ENCODE results near the gene SETD5. TPM values are rescaled to one million over a fixed set of nuclear protein-coding genes. Genes with fewer than 3 reads are reported as not detected.
A peak's percentile ranks its signal among the peaks of the same experiment; 100 is the strongest.

SETD5 gene
- total and polyA plus RNA-seq, 4 experiments from 2014 or later = 8.4 to 142 (median 96.4) TPM

- peaks cover 93% of the 10 kb centered on the region for H3K4me1 ChIP-seq (ENCODE audit: insufficient read depth, low read length)
- Mint-ChIP-seq H3K4me1 (peaks cover 51 to 87% (median 68%) of the 10 kb centered on the region in 4 donors), H3K4me3 (no peak overlapping the region), H3K27me3 (no peaks in the 10 kb centered on the region), H3K36me3 (peaks cover 0 to 14% of the 10 kb centered on the region in 2 donors), H3K9me3 (no peaks in the 10 kb centered on the region), H3K27ac (peak overlapping the region in 1 of 7 donors; percentile 47)
- no peak overlapping the region for H3K4me3 ChIP-seq (ENCODE audit: low read length in 2 of 2)
- ChIA-PET POLR2A (ENCODE audit: partially characterized antibody) (interaction anchor here (1.2 kb wide), 1 partner anchor 11 kb away, joined by 6 read pairs; no protein-coding TSS in a partner anchor), CTCF (ENCODE audit: partially characterized antibody) (no interaction called here)
- no peaks in the 10 kb centered on the region for H3K9me3 ChIP-seq (ENCODE audit: control insufficient read depth in 1 of 2, low read length in 2 of 2)
- no peaks in the 10 kb centered on the region for H3K36me3 ChIP-seq (ENCODE audit: insufficient read depth, low read length)
- no peak overlapping the region for H3K27ac ChIP-seq (ENCODE audit: low read depth, low read length)
- H3K27me3 ChIP-seq (ENCODE audit: insufficient read depth, low read length) = no peaks in the 10 kb centered on the region
- no peak for DNase-seq
- intact Hi-C loops (cut with micrococcal nuclease) = loop anchor here (1.0 kb wide), 1 partner anchor 10 kb away; no protein-coding TSS in a partner anchor
Measured at GRCh38 chr3:9408061-9408460, 10.6 kb downstream of the SETD5 start.

- H3K4me1 Mint-ChIP-seq = peaks cover 53 to 87% (median 68%) of the 10 kb centered on the region in 4 donors
- CTCF ChIA-PET (ENCODE audit: partially characterized antibody) = no interaction called here
Measured at GRCh38 chr3:9408546-9408945, 11.1 kb downstream of the SETD5 start.

DNA sequence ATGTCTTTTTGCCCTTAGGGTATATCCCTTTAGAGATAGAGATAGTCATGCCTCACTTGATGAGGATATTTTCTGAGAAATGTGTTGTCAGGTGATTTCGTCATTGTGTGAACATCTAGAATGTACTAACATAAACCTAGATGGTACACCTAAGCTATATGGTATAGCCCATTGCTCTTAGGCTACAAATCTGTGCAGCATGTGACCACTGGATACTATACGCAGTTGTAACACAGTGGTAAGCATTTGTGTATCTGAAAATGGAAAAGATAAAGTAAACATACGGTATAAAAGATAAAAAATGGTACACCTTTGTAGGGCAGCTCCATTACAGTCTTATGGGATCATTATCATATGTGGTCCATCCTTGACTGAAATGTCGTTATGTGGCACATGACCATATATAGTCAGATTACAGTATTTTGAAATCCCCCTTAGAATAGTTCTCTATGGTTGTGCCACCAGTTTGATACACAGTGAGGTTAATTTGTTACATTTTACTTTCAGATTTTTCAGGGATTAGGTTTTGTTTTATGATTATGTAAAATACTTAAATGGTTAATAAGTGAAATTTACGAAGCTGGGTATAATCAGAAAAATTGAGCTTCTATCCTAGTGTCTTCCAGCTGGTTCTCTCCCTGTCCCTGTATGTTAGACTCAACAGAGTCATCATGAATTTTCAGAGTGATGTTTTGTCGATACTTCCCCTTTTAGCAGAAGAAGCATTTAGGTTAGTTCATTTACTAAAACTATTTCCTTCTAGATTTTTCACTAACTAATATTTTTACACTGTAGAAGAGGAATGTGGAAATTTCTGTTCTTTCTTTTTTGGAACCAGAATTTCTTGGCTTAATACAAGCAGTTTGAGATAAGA lies 12.8 kb downstream of the SETD5 start:
- Mint-ChIP-seq H3K36me3 (peaks cover 4 to 16% of the 10 kb centered on the region in 2 donors), H3K4me3 (peak overlapping the region in 3 of 8 donors; percentile 27 to 56 (median 52)), H3K27me3 (no peaks in the 10 kb centered on the region), H3K27ac (peak overlapping the region in 6 of 7 donors; percentile 3 to 49 (median 28)), H3K4me1 (peaks cover 49 to 80% (median 65%) of the 10 kb centered on the region in 4 donors), H3K9me3 (no peaks in the 10 kb centered on the region)
- ChIA-PET CTCF (ENCODE audit: partially characterized antibody) (interaction anchor here (1.1 kb wide), 1 partner anchor 57 kb away, joined by 3 read pairs; no protein-coding TSS in a partner anchor), POLR2A (ENCODE audit: partially characterized antibody) (interaction anchor here (0.7 kb wide), 1 partner anchor 14 kb away, joined by 6 read pairs; no protein-coding TSS in a partner anchor)
- H3K36me3 ChIP-seq (ENCODE audit: insufficient read depth, low read length) = no peaks in the 10 kb centered on the region
- H3K9me3 ChIP-seq (ENCODE audit: control insufficient read depth in 1 of 2, low read length in 2 of 2) = no peaks in the 10 kb centered on the region
- intact Hi-C loops (cut with micrococcal nuclease) = no loop called here
- DNase-seq = no peak
- H3K4me1 ChIP-seq (ENCODE audit: insufficient read depth, low read length) = peaks cover 87% of the 10 kb centered on the region
- no peak overlapping the region for H3K4me3 ChIP-seq (ENCODE audit: low read length in 2 of 2)
- no peaks in the 10 kb centered on the region for H3K27me3 ChIP-seq (ENCODE audit: insufficient read depth, low read length)
- H3K27ac ChIP-seq (ENCODE audit: low read depth, low read length) = no peak overlapping the region

More at GRCh38 chr3:9408546-9408945, 11.1 kb downstream of the SETD5 start:
- Histone ChIP-seq H3K9me3 (ENCODE audit: control insufficient read depth in 1 of 2, low read length in 2 of 2) (no peaks in the 10 kb centered on the region), H3K27me3 (ENCODE audit: insufficient read depth, low read length) (no peaks in the 10 kb centered on the region), H3K4me1 (ENCODE audit: insufficient read depth, low read length) (peaks cover 88% of the 10 kb centered on the region), H3K4me3 (ENCODE audit: low read length in 2 of 2) (no peak overlapping the region), H3K36me3 (ENCODE audit: insufficient read depth, low read length) (no peaks in the 10 kb centered on the region), H3K27ac (ENCODE audit: low read depth, low read length) (no peak overlapping the region)
- Mint-ChIP-seq H3K4me3 (peak overlapping the region in 2 of 8 donors; percentile 15 to 23), H3K27me3 (no peaks in the 10 kb centered on the region), H3K9me3 (no peaks in the 10 kb centered on the region), H3K36me3 (peaks cover 0 to 14% of the 10 kb centered on the region in 2 donors), H3K27ac (peak overlapping the region in 1 of 7 donors; percentile 27)
- intact Hi-C loops (cut with micrococcal nuclease) = loop anchor here (1.0 kb wide), 1 partner anchor 10 kb away; no protein-coding TSS in a partner anchor
- POLR2A ChIA-PET (ENCODE audit: partially characterized antibody) = interaction anchor here (0.8 to 1.2 kb wide), 2 partner anchors 12 to 15 kb away, joined by 4 to 6 read pairs; no protein-coding TSS in a partner anchor
- no peak for DNase-seq

DNA sequence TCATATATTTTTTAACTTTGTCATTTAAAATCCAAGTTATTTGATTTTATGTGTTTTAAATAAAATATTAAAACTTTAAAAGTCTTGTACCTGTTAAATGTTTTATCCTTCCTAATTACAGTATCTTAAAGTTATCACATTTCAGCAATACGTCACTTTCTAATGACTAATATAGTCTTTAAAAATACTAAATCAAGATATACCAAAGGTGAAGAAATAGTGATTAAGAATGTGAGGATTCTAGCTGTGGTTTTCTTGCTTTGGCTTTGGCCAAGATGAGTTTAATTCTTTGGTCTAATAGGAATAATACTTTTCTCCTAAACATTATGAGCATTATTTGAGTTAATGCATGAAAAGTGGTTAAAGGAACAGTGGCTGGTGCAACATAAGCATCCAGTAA lies 13.9 kb downstream of the SETD5 start:
- POLR2A ChIA-PET (ENCODE audit: partially characterized antibody) = no interaction called here
- no peaks in the 10 kb centered on the region for H3K9me3 ChIP-seq (ENCODE audit: control insufficient read depth in 1 of 2, low read length in 2 of 2)
- Mint-ChIP-seq H3K27me3 (no peaks in the 10 kb centered on the region), H3K27ac (no peak overlapping the region), H3K9me3 (no peaks in the 10 kb centered on the region), H3K4me3 (no peak overlapping the region), H3K36me3 (peaks cover 4 to 18% of the 10 kb centered on the region in 2 donors), H3K4me1 (peaks cover 49 to 79% (median 64%) of the 10 kb centered on the region in 4 donors)
- CTCF ChIA-PET (ENCODE audit: partially characterized antibody) = interaction anchor here (1.1 kb wide), 1 partner anchor 58 kb away, joined by 3 read pairs; no protein-coding TSS in a partner anchor
- no peaks in the 10 kb centered on the region for H3K27me3 ChIP-seq (ENCODE audit: insufficient read depth, low read length)
- peaks cover 85% of the 10 kb centered on the region for H3K4me1 ChIP-seq (ENCODE audit: insufficient read depth, low read length)
- intact Hi-C loops (cut with micrococcal nuclease) = no loop called here
- no peak overlapping the region for H3K4me3 ChIP-seq (ENCODE audit: low read length in 2 of 2)
- no peaks in the 10 kb centered on the region for H3K36me3 ChIP-seq (ENCODE audit: insufficient read depth, low read length)
- no peak for DNase-seq
- H3K27ac ChIP-seq (ENCODE audit: low read depth, low read length) = no peak overlapping the region

- no peak overlapping the region for H3K27ac ChIP-seq (ENCODE audit: low read depth, low read length)
- Mint-ChIP-seq H3K27ac (peak overlapping the region in 6 of 7 donors; percentile 49 to 84 (median 74)), H3K9me3 (no peaks in the 10 kb centered on the region), H3K4me3 (peak overlapping the region in 2 of 8 donors; percentile 43 to 75), H3K36me3 (peaks cover 4 to 17% of the 10 kb centered on the region in 2 donors), H3K4me1 (peaks cover 46 to 79% (median 64%) of the 10 kb centered on the region in 4 donors), H3K27me3 (no peaks in the 10 kb centered on the region)
- peaks cover 77% of the 10 kb centered on the region for H3K4me1 ChIP-seq (ENCODE audit: insufficient read depth, low read length)
- no peaks in the 10 kb centered on the region for H3K27me3 ChIP-seq (ENCODE audit: insufficient read depth, low read length)
- no peak overlapping the region for H3K4me3 ChIP-seq (ENCODE audit: low read length in 2 of 2)
- intact Hi-C loops (cut with micrococcal nuclease) = no loop called here
- POLR2A ChIA-PET (ENCODE audit: partially characterized antibody) = interaction anchor here (0.9 kb wide), 2 partner anchors 9 to 16 kb away, joined by 3 to 4 read pairs; partner anchors contain the start of gene SETD5
- no peaks in the 10 kb centered on the region for H3K36me3 ChIP-seq (ENCODE audit: insufficient read depth, low read length)
- no peak for DNase-seq
- no peaks in the 10 kb centered on the region for H3K9me3 ChIP-seq (ENCODE audit: control insufficient read depth in 1 of 2, low read length in 2 of 2)
- CTCF ChIA-PET (ENCODE audit: partially characterized antibody) = no interaction called here
Measured at GRCh38 chr3:9412293-9412692, 14.9 kb downstream of the SETD5 start.

GRCh38 chr3:9414826-9415225 lies 17.4 kb downstream of the SETD5 start:
- H3K27ac ChIP-seq (ENCODE audit: low read depth, low read length) = no peak overlapping the region
- DNase-seq = no peak
- Mint-ChIP-seq H3K4me1 (peaks cover 38 to 73% (median 54%) of the 10 kb centered on the region in 4 donors), H3K9me3 (no peaks in the 10 kb centered on the region), H3K27ac (no peak overlapping the region), H3K4me3 (no peak overlapping the region), H3K27me3 (no peaks in the 10 kb centered on the region), H3K36me3 (peaks cover 4 to 17% of the 10 kb centered on the region in 2 donors)
- no peaks in the 10 kb centered on the region for H3K27me3 ChIP-seq (ENCODE audit: insufficient read depth, low read length)
- H3K36me3 ChIP-seq (ENCODE audit: insufficient read depth, low read length) = no peaks in the 10 kb centered on the region
- H3K9me3 ChIP-seq (ENCODE audit: control insufficient read depth in 1 of 2, low read length in 2 of 2) = no peaks in the 10 kb centered on the region
- ChIA-PET CTCF (ENCODE audit: partially characterized antibody) (interaction anchor here (1.8 to 2.9 kb wide), 2 partner anchors 10 to 62 kb away, joined by 6 to 7 read pairs; no protein-coding TSS in a partner anchor), POLR2A (ENCODE audit: partially characterized antibody) (interaction anchor here (0.8 to 2.0 kb wide), 3 partner anchors 10 to 18 kb away, joined by 3 to 4 read pairs (median 3); no protein-coding TSS in a partner anchor)
- H3K4me1 ChIP-seq (ENCODE audit: insufficient read depth, low read length) = peaks cover 56% of the 10 kb centered on the region
- intact Hi-C loops (cut with micrococcal nuclease) = no loop called here
- H3K4me3 ChIP-seq (ENCODE audit: low read length in 2 of 2) = no peak overlapping the region
